Osteocyte (in vitro differentiated cells): ENCODE results near the gene NKG7. TPM values are rescaled to one million over a fixed set of nuclear protein-coding genes. Genes with fewer than 3 reads are reported as not detected.
A peak's percentile ranks its signal among the peaks of the same experiment; 100 is the strongest.

Experiments used
- DNase-seq: peaks from one replicate; pipeline ENCODE4 v3.0.0; 2021; ENCODE audit warnings: mixed read lengths; ENCODE audit not compliant: unreplicated experiment; ENCODE audit errors: extremely low spot score
- H3K27ac Mint-ChIP-seq: one replicate; pipeline ENCODE4 v1.8.0; 2021; ENCODE audit warnings: mild to moderate bottlenecking, mixed read lengths; ENCODE audit not compliant: unreplicated experiment
- H3K27me3 Mint-ChIP-seq: one replicate; pipeline ENCODE4 v1.8.0; 2021; ENCODE audit warnings: mixed read lengths; ENCODE audit not compliant: unreplicated experiment
- H3K36me3 Mint-ChIP-seq: one replicate; pipeline ENCODE4 v1.8.0; 2021; ENCODE audit warnings: mixed read lengths; ENCODE audit not compliant: unreplicated experiment
- H3K4me1 Mint-ChIP-seq: one replicate; pipeline ENCODE4 v1.8.0; 2021; ENCODE audit warnings: mixed read lengths; ENCODE audit not compliant: unreplicated experiment
- H3K4me3 Mint-ChIP-seq: one replicate; pipeline ENCODE4 v1.8.0; 2021; ENCODE audit warnings: mild to moderate bottlenecking, moderate library complexity, mixed read lengths; ENCODE audit not compliant: unreplicated experiment
- H3K9me3 Mint-ChIP-seq: one replicate; pipeline ENCODE4 v1.8.0; 2021; ENCODE audit warnings: mixed read lengths; ENCODE audit not compliant: unreplicated experiment
- CTCF ChIP-seq: fragments of 200-600 bp; sonication (generic); IDR thresholded peaks from 2 replicates; pipeline ENCODE4 v1.5.0; 2021; ENCODE audit warnings: antibody characterized with exemption, mild to moderate bottlenecking, moderate library complexity
- total RNA-seq: library from RNA; stranded (reverse); gene quantifications from 2 replicates; pipeline ENCODE4 v1.2.1, GENCODE V29; 2021

Gene NKG7
- total RNA-seq, 1 donor from 2014 or later = not detected

- no peak for DNase-seq
- H3K27me3 Mint-ChIP-seq = no peaks in the 10 kb centered on the region
- H3K36me3 Mint-ChIP-seq = no peaks in the 10 kb centered on the region
- H3K9me3 Mint-ChIP-seq = no peaks in the 10 kb centered on the region
- TF ChIP-seq CTCF = no peak
- H3K4me1 Mint-ChIP-seq = peaks cover 38% of the 10 kb centered on the region
- peak within 1 kb of the TSS; percentile 97 for H3K27ac Mint-ChIP-seq
- peak within 1 kb of the TSS; percentile 89 for H3K4me3 Mint-ChIP-seq
These were observed 6.5 kb downstream of the NKG7 start, which contains the start of gene ETFB for GRCh38 chr19:51365965-51366388. Gene ETFB, minus strand, starts transcription at chr19:51366388. Its CDS starts 62 bp downstream, at chr19:51366326.

- H3K27me3 Mint-ChIP-seq = no peaks in the 10 kb centered on the region
- no peaks in the 10 kb centered on the region for H3K36me3 Mint-ChIP-seq
These were observed 7.1 kb downstream of the NKG7 start for GRCh38 chr19:51365211-51365964.

GRCh38 chr19:51364200-51365106 is 8.0 kb downstream of the NKG7 start:
- Mint-ChIP-seq H3K27me3 (no peaks in the 10 kb centered on the region), H3K27ac (peak overlapping the region; percentile 69), H3K36me3 (no peaks in the 10 kb centered on the region), H3K9me3 (no peaks in the 10 kb centered on the region), H3K4me1 (peaks cover 44% of the 10 kb centered on the region), H3K4me3 (peak overlapping the region; percentile 65)
- DNase-seq = no peak
- no peak for TF ChIP-seq CTCF

More at GRCh38 chr19:51365211-51365964, 7.1 kb downstream of the NKG7 start:
- DNase-seq = no peak
- Mint-ChIP-seq H3K9me3 (no peaks in the 10 kb centered on the region), H3K27ac (peak overlapping the region; percentile 97), H3K4me1 (peaks cover 41% of the 10 kb centered on the region), H3K4me3 (peak overlapping the region; percentile 89)
- TF ChIP-seq CTCF = no peak

GRCh38 chr19:51361239-51361638 is 11.2 kb downstream of the NKG7 start:
- Mint-ChIP-seq H3K9me3 (no peaks in the 10 kb centered on the region), H3K36me3 (no peaks in the 10 kb centered on the region), H3K27me3 (no peaks in the 10 kb centered on the region), H3K4me1 (peaks cover 38% of the 10 kb centered on the region), H3K4me3 (no peak overlapping the region), H3K27ac (no peak overlapping the region)
- DNase-seq = no peak
- TF ChIP-seq CTCF = no peak

GRCh38 chr19:51359294-51359693 is 13.2 kb downstream of the NKG7 start:
- no peaks in the 10 kb centered on the region for H3K27me3 Mint-ChIP-seq
- no peak overlapping the region for H3K4me3 Mint-ChIP-seq
- peak overlapping the region; percentile 86 for H3K27ac Mint-ChIP-seq
- no peak for TF ChIP-seq CTCF
- no peaks in the 10 kb centered on the region for H3K36me3 Mint-ChIP-seq
- H3K4me1 Mint-ChIP-seq = peaks cover 30% of the 10 kb centered on the region
- no peaks in the 10 kb centered on the region for H3K9me3 Mint-ChIP-seq
- no peak for DNase-seq
